ENCODE measurements around the gene MEP1A. TPM values are rescaled to one million over a fixed set of nuclear protein-coding genes. Genes with fewer than 3 reads are reported as not detected.

The MEP1A gene
- total RNA-seq, 1 donor = not detected

DNA sequence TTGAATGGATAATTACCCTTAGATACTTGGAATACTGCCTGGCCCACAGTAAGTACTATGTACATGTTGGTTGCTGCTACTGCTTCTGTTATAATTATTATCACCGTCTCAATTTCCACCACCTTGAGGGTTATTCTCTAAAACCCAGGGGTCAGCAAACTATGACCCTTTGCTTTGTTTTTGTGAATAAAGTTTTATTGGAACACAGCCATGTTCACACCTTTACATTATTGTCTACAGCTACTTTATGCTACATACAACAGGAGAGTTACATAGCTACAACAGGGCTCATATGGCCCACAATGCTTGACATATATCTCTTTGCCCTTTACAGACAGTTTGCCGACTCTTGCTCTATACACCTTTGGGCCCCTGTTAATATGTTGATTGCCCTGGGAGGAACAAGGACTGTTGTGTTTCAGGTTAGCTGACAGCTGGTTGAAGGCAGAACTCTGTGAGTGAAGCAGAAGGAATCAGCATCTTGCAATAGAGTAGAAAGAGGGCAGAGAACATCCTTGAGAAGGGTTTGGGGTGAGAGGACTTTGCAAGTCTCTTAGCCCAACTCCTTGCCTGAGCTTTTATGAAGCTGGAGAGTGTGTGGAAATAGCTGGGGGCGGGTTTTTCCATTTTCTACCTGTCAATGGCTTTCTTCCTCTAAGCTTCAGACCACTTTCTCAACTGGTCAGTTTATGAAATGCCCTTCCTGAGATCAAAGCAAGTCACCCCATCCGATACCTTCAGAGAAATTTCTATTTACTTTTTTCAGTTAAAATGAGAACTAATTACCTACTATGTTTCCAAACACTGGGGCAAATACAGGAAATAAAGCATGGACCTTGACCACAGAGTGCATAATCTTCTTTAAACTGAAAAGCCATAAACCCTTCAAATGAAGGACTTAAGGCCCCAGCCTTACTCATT, 3.5 kb upstream of the MEP1A start:
- no peak for DNase-seq (ENCODE audit: low read depth)
- no peak overlapping the region for H3K4me3 ChIP-seq (ENCODE audit: low read depth, low read length)
- TF ChIP-seq, protein P1, sequence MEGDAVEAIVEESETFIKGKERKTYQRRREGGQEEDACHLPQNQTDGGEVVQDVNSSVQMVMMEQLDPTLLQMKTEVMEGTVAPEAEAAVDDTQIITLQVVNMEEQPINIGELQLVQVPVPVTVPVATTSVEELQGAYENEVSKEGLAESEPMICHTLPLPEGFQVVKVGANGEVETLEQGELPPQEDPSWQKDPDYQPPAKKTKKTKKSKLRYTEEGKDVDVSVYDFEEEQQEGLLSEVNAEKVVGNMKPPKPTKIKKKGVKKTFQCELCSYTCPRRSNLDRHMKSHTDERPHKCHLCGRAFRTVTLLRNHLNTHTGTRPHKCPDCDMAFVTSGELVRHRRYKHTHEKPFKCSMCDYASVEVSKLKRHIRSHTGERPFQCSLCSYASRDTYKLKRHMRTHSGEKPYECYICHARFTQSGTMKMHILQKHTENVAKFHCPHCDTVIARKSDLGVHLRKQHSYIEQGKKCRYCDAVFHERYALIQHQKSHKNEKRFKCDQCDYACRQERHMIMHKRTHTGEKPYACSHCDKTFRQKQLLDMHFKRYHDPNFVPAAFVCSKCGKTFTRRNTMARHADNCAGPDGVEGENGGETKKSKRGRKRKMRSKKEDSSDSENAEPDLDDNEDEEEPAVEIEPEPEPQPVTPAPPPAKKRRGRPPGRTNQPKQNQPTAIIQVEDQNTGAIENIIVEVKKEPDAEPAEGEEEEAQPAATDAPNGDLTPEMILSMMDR (IDR thresholded peaks at IDR 0.05; ENCODE audit: insufficient read depth, low read depth, low read length) = no peak

DNA sequence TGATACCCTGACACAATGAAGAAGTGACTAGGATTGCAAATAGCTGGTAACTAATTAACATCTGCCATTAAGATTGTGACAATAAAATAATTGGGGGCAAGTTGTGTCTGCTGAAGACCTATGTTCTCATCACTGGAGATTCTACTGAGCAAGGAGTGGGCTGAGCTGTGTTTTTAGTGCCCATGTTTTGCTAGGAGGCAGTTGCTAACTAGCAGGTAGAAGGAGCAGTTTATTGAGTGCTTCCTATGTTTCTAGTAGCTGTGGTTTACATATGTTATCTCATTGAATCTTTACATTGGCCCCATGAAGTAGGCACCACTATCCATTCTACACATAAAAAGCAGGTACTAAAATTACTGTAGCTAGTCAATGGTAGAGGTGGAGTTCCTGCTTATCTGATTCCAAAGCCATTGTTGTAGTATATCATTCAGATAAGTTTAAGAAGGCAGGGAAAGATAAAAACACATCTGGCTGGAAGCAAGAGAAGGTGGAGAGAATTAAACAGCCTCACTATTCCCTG, 2.8 kb upstream of the MEP1A start:
- H3K4me3 ChIP-seq (ENCODE audit: low read depth, low read length) = no peak overlapping the region
- TF ChIP-seq, protein P1 (IDR thresholded peaks at IDR 0.05; ENCODE audit: insufficient read depth, low read depth, low read length) = no peak
- no peak for DNase-seq (ENCODE audit: low read depth)

DNA sequence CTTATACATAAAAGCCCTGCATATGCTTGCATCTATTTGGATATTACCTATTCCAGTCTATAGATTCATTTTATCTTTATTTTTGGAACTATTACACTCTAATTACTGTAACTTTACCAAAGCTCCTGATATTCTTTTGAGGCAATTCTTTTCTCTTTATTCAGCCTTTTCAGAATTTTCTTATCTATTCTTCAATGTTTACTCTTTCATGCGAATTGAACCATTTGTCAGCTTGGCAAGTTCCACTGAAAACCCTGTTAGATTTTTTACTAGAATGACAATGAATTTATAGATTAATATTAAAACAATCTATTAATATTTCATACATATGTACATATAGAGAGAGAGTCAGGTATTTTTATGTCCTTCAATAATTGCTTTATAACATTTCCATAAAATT, 554 bp upstream of the MEP1A start:
- DNase-seq (ENCODE audit: low read depth) = no peak
- TF ChIP-seq, protein P1 (IDR thresholded peaks at IDR 0.05; ENCODE audit: insufficient read depth, low read depth, low read length) = no peak
- no peak overlapping the region for H3K4me3 ChIP-seq (ENCODE audit: low read depth, low read length)

DNA sequence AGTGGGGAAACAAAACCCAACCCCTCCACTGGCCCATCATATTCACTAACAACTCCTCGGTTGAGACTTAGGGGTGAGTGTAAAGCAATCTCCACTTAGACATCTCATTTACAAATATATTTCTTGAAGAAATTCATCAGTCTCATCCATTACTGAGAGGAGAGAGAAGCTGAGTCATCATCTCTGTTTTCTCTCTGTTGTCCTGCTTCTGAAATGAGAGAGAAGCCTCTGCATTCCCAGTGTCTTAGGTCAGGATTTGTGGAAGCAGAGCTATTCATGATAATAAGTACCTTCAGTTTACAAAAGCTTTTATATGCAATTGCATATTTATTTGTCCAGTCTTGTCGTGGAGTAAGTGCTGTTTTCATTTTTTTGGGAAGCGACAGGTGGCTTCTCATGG, 879 bp downstream of the MEP1A start:
- TF ChIP-seq, protein P1 (IDR thresholded peaks at IDR 0.05; ENCODE audit: insufficient read depth, low read depth, low read length) = no peak
- no peak overlapping the region for H3K4me3 ChIP-seq (ENCODE audit: low read depth, low read length)
- peak; percentile 2 for DNase-seq (ENCODE audit: low read depth)

DNA sequence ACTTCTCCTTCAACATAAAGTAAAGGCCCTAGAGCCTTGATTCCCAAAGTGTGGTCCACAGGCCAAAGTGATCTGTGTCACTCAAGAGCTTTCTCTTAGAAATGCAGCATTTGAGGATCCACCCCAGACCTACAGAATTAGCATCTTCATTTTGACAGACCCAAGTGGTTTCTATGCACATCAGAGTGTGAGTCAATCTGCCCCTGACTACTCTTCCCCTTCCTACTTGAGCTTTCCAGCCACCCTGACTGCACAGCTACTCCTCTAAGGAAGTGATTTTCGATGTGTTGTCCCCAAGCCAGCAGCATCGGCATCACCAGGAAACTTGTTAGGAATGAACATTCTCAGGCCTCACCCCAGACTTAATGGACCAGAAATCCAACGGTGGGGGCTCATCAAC, 2.6 kb downstream of the MEP1A start:
- no peak for DNase-seq (ENCODE audit: low read depth)
- no peak overlapping the region for H3K4me3 ChIP-seq (ENCODE audit: low read depth, low read length)
- TF ChIP-seq, protein P1 (IDR thresholded peaks at IDR 0.05; ENCODE audit: insufficient read depth, low read depth, low read length) = no peak

DNA sequence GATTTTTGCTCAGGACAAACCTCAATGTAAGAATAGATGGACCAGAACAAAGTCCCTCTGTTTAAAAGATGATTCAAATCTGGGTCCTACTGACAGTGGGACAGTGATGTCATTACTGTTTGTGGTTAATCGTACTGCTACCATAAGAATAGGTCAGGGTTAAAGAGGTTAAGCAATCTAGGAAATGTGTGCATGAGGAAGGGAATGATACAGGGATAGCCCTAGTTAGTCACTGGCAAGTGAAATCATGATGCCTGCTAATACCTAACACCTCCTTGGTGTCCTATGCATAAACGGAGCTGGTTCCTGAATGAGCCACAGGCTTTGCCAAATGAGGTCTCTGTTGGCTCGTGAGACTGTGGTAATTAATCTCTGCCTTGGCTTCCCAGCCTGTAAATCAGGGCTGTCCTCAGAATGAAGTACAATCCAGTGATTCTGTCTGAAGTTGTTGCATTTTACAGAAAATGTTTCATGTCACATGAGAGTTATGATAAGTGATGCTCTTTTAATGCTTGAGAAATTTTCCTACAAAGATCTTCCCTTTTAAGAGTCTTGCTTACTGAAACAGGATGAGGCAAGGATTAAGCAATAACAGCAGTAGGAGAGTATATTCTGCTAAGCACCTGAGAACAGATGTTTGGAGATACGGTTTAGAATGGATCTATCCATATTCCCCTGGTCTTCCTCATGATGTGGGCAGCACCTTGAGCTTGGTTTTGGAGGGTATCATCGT, 3.8 kb downstream of the MEP1A start:
- no peak overlapping the region for H3K4me3 ChIP-seq (ENCODE audit: low read depth, low read length)
- no peak for DNase-seq (ENCODE audit: low read depth)
- TF ChIP-seq, protein P1 (IDR thresholded peaks at IDR 0.05; ENCODE audit: insufficient read depth, low read depth, low read length) = no peak

All from fibroblast of villous mesenchyme (primary cell).